ENCODE data around the gene ZBTB25.

GRCh38 chr14:64491637-64492036 lies 12.0 kb downstream of the ZBTB25 start:
- TF ChIP-seq, protein P1, sequence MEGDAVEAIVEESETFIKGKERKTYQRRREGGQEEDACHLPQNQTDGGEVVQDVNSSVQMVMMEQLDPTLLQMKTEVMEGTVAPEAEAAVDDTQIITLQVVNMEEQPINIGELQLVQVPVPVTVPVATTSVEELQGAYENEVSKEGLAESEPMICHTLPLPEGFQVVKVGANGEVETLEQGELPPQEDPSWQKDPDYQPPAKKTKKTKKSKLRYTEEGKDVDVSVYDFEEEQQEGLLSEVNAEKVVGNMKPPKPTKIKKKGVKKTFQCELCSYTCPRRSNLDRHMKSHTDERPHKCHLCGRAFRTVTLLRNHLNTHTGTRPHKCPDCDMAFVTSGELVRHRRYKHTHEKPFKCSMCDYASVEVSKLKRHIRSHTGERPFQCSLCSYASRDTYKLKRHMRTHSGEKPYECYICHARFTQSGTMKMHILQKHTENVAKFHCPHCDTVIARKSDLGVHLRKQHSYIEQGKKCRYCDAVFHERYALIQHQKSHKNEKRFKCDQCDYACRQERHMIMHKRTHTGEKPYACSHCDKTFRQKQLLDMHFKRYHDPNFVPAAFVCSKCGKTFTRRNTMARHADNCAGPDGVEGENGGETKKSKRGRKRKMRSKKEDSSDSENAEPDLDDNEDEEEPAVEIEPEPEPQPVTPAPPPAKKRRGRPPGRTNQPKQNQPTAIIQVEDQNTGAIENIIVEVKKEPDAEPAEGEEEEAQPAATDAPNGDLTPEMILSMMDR (optimal IDR thresholded peaks at IDR 0.05 in 1 of 3, IDR thresholded peaks at IDR 0.05 in 1 of 3, conservative IDR thresholded peaks at IDR 0.05 in 1 of 3; ENCODE audit: extremely low read depth in 1 of 3, insufficient read depth in 2 of 3, low read length in 3 of 3), result no peak
- no peak for TF ChIP-seq EZH2 (IDR thresholded peaks at IDR 0.05; ENCODE audit: low read length)
